ENCODE measurements around the gene PDZD2. TPM values are rescaled to one million over a fixed set of nuclear protein-coding genes. Genes with fewer than 3 reads are reported as not detected.
"Not testable (repeated sequence)": the region's sequence is repeated elsewhere in the genome, so short reads cannot be mapped to it uniquely, and the experiment has no call there.

The PDZD2 gene
- total RNA-seq, 1 donor from 2014 or later, result 59.4 TPM

DNA sequence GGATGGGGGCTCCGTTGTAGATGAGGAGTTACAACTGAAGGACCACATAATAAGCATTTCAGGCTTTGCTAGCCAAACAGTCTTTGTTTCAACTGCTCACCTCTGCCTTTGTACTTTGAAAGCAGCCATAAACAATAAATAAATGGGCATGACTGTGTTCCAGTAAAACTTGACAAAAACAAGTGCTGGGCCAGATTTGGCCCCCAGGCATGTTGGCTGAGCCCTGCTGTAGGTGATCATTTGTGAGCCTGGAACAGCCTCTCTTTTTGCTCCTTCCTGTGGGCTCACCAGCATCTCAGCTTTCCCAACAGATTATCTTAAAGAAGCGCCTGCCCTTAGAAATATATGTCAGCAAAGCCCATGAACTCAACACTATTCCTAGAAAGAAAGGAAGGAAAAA, 385.8 kb downstream of the PDZD2 start:
- intact Hi-C loops (cut with DNase I), result loop anchor here (5.0 kb wide), 1 partner anchor 62 kb away; no protein-coding TSS in a partner anchor
- DNase-seq (ENCODE audit: missing footprints) (no peak), ATAC-seq (no peak)

DNA sequence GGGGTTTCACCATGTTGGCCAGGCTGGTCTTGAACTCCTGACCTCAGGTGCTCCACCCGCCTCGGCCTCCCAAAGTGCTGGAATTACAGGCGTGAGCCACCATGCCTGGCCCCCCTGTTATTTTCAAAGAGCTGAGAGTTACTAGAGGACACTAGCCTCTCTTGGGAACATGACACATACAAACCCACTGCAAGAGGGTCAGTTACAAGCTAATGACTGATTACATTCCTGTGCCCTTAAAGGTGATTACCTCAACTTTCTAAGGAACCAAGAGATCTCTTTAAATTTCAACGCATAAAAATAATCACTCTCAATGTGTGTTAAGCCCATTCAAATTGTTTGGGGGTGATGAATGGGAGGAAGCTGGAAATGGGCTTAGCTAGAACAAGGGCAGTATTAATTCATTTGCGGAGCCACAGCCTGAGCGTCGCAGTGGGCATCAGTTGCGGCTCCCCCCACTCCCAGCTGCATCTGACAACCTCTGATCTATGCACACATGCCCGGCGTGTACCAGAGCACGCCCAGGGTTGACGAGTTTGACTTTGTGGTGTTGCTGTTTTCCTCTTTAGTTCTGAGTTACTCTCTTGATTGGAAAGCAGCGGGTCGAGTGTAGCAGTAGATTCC, 388.3 kb downstream of the PDZD2 start:
- no peak for ATAC-seq
- DNase-seq (ENCODE audit: missing footprints), result no peak
- intact Hi-C loops (cut with DNase I), result loop anchor here (5.0 kb wide), 1 partner anchor 65 kb away; no protein-coding TSS in a partner anchor

DNA sequence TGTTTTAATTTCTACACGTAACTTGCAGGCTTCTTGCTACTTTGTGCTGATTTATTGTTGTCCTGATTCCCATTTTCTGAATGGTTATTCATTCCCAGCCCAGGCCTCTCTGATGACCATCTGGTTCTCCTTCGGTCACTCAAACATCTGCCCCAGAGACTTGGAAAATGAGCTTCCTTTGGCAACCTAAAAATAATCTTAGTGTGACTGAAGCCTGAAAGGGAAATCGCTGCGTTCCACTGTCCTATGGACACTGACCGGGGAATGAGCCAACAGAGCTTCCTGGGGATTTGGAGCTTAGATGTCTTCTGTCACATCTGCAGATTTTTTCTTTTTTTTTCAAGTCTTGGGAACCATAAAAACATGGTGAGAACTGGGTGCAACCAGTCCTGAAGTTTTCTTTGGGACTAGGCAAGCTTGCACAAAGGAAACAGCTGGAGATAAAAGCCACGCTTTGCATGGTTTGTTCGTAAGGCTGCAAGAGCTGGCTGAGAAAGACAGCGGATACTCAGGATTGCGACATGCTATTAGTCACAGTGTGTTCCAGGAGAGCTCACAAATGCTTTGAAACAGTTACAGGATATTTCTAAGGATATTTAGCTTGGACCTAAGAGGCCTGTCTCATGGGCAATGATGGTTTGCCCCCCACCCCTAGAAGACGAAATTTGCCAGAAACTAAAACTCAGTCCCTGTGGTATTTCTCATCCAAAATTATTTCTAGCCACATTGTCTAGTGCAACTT, 389.0 kb downstream of the PDZD2 start:
- DNase-seq (ENCODE audit: missing footprints) (peak; percentile 75), ATAC-seq (peak; percentile 93)
- intact Hi-C loops (cut with DNase I), result loop anchor here (1.0 to 5.0 kb wide), 2 partner anchors 48 to 66 kb away; no protein-coding TSS in a partner anchor

DNA sequence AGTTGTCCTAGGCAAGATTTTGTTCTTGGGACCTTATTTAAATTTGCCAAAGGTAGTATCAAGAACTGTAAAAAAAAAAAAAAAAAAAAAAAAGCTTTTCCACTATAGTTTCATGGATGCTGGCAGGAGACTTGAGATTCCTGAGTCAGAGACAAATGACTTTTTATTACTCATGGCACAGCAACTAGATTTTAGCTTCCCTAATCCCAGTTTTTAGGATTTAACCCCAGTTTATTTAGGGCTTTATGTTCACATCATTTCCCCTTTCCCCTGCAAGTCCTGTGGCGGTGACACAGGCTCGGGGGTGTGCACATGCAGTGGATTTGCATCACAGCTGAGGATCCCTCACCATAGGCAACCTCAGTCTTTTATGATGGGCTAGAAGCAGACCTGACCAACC, 390.3 kb downstream of the PDZD2 start:
- ATAC-seq (no peak), DNase-seq (ENCODE audit: missing footprints) (no peak)
- intact Hi-C loops (cut with DNase I), result loop anchor here (5.0 kb wide), 1 partner anchor 67 kb away; no protein-coding TSS in a partner anchor

DNA sequence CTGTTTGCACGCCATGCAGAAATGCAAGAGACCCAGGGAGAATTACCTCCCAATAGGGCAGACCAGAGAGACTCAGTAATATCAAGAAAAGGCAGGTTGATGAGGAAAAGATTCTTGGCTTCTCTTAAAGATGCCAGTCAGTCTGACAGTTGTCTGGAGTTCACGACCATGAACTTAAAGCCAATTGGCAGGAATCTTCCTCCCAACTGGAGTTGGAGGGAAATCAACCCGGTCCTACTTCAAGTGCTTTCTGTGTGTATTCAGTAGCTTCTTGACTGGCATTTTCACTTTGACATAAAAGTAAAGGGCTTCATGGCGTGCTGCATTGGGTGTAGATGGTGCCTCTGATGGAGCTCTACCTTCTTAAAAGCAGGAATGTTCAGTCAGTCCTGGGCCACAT, 390.9 kb downstream of the PDZD2 start:
- intact Hi-C loops (cut with DNase I), result loop anchor here (5.0 to 10.0 kb wide), 2 partner anchors 67 to 175 kb away; no protein-coding TSS in a partner anchor
- ATAC-seq, result no peak

DNA sequence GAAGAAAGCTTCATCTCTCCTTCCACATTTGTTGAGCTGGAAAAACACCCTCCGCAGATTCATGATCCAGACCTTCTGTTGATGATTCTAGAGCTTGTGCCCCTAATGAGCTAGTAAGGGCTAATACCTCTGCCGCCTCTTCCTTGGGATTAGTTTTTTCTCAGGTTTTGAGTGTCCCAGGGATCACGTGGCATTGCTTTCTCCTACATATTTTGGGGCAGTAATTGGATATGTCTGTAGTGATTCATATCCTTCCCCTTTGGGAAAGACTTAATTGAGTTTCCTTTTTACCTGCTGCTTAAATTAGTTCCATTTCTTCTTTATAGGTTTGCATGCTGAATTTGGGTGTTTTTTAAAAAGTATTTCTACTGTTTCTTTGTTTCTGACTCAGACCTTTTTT, 391.3 kb downstream of the PDZD2 start:
- intact Hi-C loops (cut with DNase I), result loop anchor here (10.0 kb wide), 1 partner anchor 175 kb away; no protein-coding TSS in a partner anchor
- ATAC-seq, result no peak

More for the DNA sequence above, 390.9 kb downstream of the PDZD2 start:
- no peak for DNase-seq (ENCODE audit: missing footprints)

DNA sequence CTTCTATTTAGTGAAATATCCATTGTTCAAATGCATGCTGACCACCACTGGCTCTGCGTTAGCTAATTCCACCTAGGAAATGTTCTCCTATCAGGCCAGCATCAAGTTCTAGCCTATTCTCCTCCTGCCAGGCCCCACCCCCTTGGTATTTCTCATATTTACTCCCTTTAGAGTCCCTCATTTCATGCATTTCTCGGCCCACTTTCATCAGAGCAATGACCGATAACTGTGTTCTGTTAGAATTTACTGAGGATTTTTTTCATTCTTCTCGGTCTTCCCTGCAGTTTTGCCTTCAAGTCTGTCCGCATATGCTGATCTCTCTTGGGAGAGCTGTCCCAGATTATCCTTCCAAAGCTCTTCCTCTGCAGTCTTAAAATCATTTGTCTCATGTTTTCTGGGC, 391.8 kb downstream of the PDZD2 start:
- intact Hi-C loops (cut with DNase I), result loop anchor here (10.0 kb wide), 1 partner anchor 176 kb away; no protein-coding TSS in a partner anchor

More for the DNA sequence above, 391.3 kb downstream of the PDZD2 start:
- no peak for DNase-seq (ENCODE audit: missing footprints)

DNA sequence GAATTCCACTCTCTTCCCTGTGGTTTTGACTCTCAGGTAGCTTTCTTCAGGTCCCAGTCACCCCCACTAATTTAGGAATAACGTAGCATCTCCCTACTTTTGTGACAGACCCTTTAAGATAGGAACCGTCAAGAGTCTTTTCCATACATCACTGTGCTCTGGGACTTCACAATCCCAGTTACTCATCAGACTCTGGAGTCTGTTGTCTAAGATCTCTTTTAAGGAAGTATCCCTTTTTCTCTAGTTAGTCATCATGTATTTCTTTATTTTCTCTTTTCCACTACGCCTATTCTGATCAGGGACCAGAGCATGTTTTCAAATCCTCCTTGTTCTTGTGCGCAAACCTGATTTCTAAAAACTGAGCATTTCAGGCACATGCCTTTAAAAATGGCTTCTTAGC, 392.2 kb downstream of the PDZD2 start:
- intact Hi-C loops (cut with DNase I), result loop anchor here (10.0 kb wide), 1 partner anchor 176 kb away; no protein-coding TSS in a partner anchor
- DNase-seq (ENCODE audit: missing footprints), result no peak
- no peak for ATAC-seq

More for the DNA sequence above, 391.8 kb downstream of the PDZD2 start:
- ATAC-seq, result no peak
- DNase-seq (ENCODE audit: missing footprints), result no peak

DNA sequence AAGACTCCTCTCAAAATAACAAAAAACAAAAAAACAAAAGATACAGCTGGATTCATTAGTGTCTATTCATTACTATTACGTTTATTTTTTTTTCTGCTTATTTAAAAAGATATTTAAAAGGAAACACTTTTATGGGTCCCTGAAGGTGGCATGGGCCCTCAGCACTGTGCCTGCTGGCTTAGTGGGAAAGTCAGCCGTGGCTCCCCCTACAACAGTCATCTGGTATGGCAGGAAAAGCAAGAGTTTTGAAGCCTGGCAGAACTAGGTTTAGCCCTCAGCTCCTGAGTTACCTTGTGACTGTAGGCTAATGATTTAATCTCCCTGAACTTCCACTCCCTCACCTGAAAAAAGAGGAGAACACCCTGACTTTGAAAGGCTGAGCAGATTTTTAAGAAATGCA, 399.6 kb downstream of the PDZD2 start:
- intact Hi-C loops (cut with DNase I), result loop anchor here (10.0 kb wide), 1 partner anchor 184 kb away; no protein-coding TSS in a partner anchor
- DNase-seq (ENCODE audit: missing footprints), result no peak
- ATAC-seq, result no peak

DNA sequence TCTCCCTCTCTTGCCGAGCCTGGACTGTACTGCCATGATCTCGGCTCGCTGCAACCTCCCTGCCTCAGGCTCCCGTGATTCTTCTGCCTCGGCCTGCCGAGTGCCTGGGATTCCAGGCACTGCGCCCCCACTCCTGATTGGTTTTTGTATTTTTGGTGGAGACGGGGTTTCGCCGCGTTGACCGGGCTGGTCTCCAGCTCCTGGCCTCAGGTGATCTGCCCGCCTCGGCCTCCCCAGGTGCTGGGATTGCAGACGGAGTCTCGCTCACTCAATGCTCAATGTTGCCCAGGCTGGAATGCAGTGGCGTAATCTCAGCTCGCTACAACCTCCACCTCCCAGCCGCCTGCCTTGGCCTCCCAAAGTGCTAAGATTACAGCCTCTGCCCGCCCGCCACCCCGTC, 400.2 kb downstream of the PDZD2 start:
- ATAC-seq; DNase-seq (ENCODE audit: missing footprints): not testable (repeated sequence)
- intact Hi-C loops (cut with DNase I), result loop anchor here (10.0 kb wide), 1 partner anchor 184 kb away; no protein-coding TSS in a partner anchor

DNA sequence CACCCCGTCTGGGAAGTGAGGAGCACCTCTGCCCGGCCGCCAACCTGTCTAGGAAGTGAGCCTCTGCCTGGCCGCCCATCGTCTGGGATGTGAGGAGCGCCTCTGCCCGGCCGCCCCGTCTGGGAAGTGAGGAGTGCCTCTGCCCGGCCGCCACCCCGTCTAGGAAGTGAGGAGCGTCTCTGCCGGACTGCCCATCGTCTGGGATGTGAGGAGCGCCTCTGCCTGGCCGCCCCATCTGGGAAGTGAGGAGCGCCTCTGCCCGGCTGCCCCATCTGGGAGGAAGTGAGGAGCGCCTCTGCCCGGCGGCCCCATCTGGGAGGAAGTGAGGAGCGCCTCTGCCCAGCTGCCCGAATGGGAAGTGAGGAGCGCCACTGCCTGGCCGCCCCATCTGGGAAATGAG, 400.7 kb downstream of the PDZD2 start:
- intact Hi-C loops (cut with DNase I), result loop anchor here (10.0 kb wide), 1 partner anchor 185 kb away; no protein-coding TSS in a partner anchor
- not testable (repeated sequence) for ATAC-seq

DNA sequence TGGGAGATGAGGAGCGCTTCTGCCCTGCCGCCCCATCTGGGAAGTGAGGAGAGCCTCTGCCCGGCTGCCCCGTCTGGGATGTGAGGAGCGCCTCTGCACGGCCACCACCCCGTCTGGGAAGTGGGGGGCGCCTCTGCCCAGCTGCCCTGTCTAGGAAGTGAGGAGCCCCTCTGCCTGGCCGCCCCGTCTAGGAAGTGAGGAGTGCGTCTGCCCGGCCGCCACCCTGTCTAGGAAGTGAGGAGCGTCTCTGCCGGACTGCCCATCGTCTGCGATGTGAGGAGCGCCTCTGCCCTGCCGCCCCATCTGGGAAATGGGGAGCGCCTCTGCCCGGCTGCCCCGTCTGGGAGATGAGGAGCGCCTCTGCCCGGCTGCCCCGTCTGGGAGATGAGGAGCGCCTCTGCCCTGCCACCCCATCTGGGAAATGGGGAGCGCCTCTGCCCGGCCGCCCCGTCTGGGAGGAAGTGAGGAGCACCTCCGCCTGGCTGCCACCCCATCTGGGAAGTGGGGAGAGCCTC, 401.3 kb downstream of the PDZD2 start:
- ATAC-seq; intact Hi-C loops (cut with DNase I); DNase-seq (ENCODE audit: missing footprints): not testable (repeated sequence)

More for the DNA sequence above, 400.7 kb downstream of the PDZD2 start:
- DNase-seq (ENCODE audit: missing footprints), result not testable (repeated sequence)

DNA sequence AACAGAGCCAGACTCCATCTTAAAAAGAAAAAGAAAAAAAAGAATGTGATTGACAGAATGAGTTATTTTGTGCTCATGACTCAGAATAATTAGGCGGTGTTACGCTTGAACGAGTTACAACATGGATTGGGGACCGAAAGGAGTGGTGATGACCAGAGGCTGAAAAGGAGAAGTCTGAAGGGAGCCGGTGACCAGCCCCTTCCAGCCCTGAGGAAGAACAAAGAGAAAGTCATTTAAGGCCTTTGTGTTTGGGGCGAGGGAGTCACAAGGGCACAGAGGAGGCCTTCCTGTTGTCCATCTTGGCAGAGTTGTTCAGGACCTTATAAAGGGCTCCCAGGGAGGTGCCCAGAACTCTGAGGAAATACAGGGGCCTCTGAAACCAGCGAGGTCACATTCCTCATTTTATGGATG, 403.6 kb downstream of the PDZD2 start:
- ATAC-seq, result no peak
- intact Hi-C loops (cut with DNase I), result no loop called here

DNA sequence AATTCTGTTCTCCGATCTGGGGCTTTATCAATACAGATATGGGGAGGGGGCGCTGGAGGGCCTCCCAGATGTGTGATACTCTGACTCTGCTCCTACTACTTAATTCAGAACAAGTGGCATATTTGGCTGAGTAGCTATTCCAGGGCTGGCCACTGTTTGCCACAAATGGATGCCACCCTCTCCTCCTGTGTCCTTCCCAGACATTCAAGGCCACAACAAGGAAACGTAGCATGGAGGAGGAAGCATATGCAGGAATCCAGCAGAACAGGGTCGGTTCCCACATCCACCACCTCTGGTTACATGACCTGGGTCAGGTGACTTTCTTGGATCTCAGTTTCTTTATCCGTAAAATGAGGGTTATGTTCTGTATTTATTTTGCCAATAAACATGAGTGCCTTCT, 404.2 kb downstream of the PDZD2 start:
- ATAC-seq, result no peak

More for the DNA sequence above, 403.6 kb downstream of the PDZD2 start:
- no peak for DNase-seq (ENCODE audit: missing footprints)

DNA sequence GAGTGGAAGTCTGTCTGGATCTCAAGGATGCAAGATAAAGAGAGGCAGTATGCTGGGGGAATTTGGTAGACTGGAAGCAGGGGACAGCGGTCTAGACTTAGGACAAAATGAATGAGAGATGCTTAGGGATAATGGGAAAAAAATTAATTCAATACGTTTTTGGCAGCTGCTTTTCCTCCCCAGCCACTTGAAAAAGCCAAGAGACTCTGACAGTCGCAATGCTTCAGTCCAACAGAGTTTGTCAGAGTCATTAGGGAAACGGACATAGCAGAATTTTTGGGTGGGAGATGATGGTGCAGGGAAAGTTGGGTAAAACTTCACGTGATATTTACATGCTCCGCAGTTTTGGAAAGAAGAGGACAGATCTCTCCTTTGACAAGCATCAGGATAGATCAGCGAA, 405.5 kb downstream of the PDZD2 start:
- no peak for DNase-seq (ENCODE audit: missing footprints)
- ATAC-seq, result no peak
- intact Hi-C loops (cut with DNase I), result no loop called here

More for the DNA sequence above, 404.2 kb downstream of the PDZD2 start:
- intact Hi-C loops (cut with DNase I), result no loop called here
- no peak for DNase-seq (ENCODE audit: missing footprints)

DNA sequence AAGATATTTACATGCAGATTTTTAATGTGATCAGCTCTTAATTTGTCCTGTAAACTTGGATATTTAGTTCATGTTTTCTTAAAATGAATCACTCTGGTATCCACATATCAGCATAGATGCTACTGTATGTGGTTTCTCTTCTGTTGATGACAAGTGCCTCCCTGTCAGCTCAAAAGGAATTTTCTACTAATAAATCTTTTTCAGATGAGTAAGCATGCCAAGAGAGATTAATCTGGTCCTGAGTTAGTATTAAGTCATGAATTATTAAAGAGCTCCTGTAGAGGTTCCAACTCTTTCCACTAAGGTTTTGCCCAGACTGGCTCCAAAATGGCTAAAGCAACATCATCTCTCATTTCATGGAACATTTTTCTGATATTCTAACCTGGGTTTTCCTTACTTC, 406.0 kb downstream of the PDZD2 start:
- intact Hi-C loops (cut with DNase I), result no loop called here

DNA sequence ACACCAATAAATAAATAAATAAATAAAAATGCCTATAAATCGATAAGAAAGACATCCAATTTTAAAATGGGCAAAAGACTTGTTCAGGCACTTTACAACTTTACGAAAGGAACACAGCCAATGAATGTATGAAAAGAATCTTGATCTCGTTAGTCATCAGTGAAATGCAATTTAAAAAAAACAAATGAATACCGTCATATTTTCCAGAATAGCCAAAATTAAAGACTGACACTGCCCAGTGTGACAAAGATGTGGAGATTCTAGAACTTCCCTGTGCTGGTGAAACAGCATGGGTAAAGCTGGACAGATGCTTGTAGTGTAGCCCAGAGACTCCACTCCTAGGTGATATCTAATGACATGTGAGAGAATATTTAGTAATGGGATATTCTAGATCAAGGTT, 408.1 kb downstream of the PDZD2 start:
- ATAC-seq (no peak), DNase-seq (ENCODE audit: missing footprints) (no peak)
- intact Hi-C loops (cut with DNase I), result no loop called here

More for the DNA sequence above, 406.0 kb downstream of the PDZD2 start:
- DNase-seq (ENCODE audit: missing footprints) (no peak), ATAC-seq (no peak)

DNA sequence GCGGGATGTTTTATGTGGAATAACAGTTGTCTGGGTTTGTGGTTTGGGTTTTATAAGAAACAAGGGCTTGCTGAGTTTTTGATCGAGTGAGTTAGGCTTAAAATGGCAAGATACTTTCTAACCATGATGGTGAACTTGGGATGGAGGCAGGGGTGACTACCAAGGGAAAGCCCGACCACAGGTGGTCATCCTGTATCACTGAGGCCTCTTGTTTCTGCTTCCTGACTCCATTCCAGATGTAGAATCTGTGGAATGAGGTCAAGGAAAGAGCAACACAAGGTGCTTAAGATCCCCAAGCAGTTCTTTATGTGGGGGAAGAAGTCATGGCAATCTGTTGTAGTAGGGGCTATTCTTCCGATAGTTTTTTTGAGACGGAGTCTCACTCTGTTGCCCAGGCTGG, 412.9 kb downstream of the PDZD2 start:
- intact Hi-C loops (cut with DNase I), result no loop called here
- ATAC-seq (no peak), DNase-seq (ENCODE audit: missing footprints) (no peak)
